IPS-15b (cell line): ENCODE data around the gene LHFPL6.

Source experiments
- H3K27me3 ChIP-seq: one replicate; pipeline ENCODE4 v1.6.1; 2013; ENCODE audit warnings: low read length; ENCODE audit not compliant: control insufficient read depth, insufficient read depth
- H3K36me3 ChIP-seq: one replicate; pipeline ENCODE4 v1.6.1; 2013; ENCODE audit warnings: low read length; ENCODE audit not compliant: control insufficient read depth, insufficient read depth
- H3K4me1 ChIP-seq: one replicate; pipeline ENCODE4 v1.6.1; 2013; ENCODE audit warnings: mild to moderate bottlenecking, low read length; ENCODE audit not compliant: control insufficient read depth, insufficient read depth
- H3K4me3 ChIP-seq: one replicate; pipeline ENCODE4 v1.5.1; 2013; ENCODE audit warnings: low read depth, low read length
- H3K9ac ChIP-seq: one replicate; pipeline ENCODE4 v1.6.1; 2013; ENCODE audit warnings: low read depth, mild to moderate bottlenecking, low read length
- H3K9me3 ChIP-seq: one replicate; pipeline ENCODE4 v1.6.1; 2013; ENCODE audit warnings: mild to moderate bottlenecking, low read length; ENCODE audit not compliant: control insufficient read depth, insufficient read depth

LHFPL6 gene

GRCh38 chr13:39527301-39527700, 75.7 kb downstream of the LHFPL6 start:
- no peaks in the 10 kb centered on the region for H3K27me3 ChIP-seq
- no peak overlapping the region for H3K9ac ChIP-seq
- H3K9me3 ChIP-seq = no peaks in the 10 kb centered on the region
- H3K4me3 ChIP-seq = no peak overlapping the region
- H3K36me3 ChIP-seq = no peaks in the 10 kb centered on the region
- no peaks in the 10 kb centered on the region for H3K4me1 ChIP-seq

GRCh38 chr13:39526499-39526898, 76.5 kb downstream of the LHFPL6 start:
- Histone ChIP-seq H3K9me3 (no peaks in the 10 kb centered on the region), H3K9ac (no peak overlapping the region), H3K36me3 (no peaks in the 10 kb centered on the region), H3K4me3 (no peak overlapping the region), H3K4me1 (no peaks in the 10 kb centered on the region), H3K27me3 (no peaks in the 10 kb centered on the region)

- Histone ChIP-seq H3K4me3 (no peak overlapping the region), H3K9me3 (no peaks in the 10 kb centered on the region), H3K27me3 (no peaks in the 10 kb centered on the region), H3K9ac (no peak overlapping the region), H3K36me3 (no peaks in the 10 kb centered on the region), H3K4me1 (no peaks in the 10 kb centered on the region)
Measured at GRCh38 chr13:39525506-39525905, 77.5 kb downstream of the LHFPL6 start.

- Histone ChIP-seq H3K36me3 (no peaks in the 10 kb centered on the region), H3K9me3 (no peaks in the 10 kb centered on the region), H3K27me3 (no peaks in the 10 kb centered on the region), H3K4me3 (no peak overlapping the region), H3K4me1 (no peaks in the 10 kb centered on the region), H3K9ac (no peak overlapping the region)
Measured at GRCh38 chr13:39524795-39525194, 78.2 kb downstream of the LHFPL6 start.

GRCh38 chr13:39522329-39522728, 80.7 kb downstream of the LHFPL6 start:
- Histone ChIP-seq H3K9me3 (no peaks in the 10 kb centered on the region), H3K4me1 (no peaks in the 10 kb centered on the region), H3K9ac (no peak overlapping the region), H3K4me3 (no peak overlapping the region), H3K36me3 (no peaks in the 10 kb centered on the region), H3K27me3 (no peaks in the 10 kb centered on the region)

- H3K4me3 ChIP-seq = no peak overlapping the region
- H3K4me1 ChIP-seq = no peaks in the 10 kb centered on the region
- no peaks in the 10 kb centered on the region for H3K36me3 ChIP-seq
- H3K9ac ChIP-seq = no peak overlapping the region
- no peaks in the 10 kb centered on the region for H3K9me3 ChIP-seq
- H3K27me3 ChIP-seq = no peaks in the 10 kb centered on the region
Measured at GRCh38 chr13:39521701-39522100, 81.3 kb downstream of the LHFPL6 start.

- Histone ChIP-seq H3K9me3 (no peaks in the 10 kb centered on the region), H3K9ac (no peak overlapping the region), H3K4me3 (no peak overlapping the region), H3K36me3 (no peaks in the 10 kb centered on the region), H3K27me3 (no peaks in the 10 kb centered on the region), H3K4me1 (no peaks in the 10 kb centered on the region)
Measured at GRCh38 chr13:39516096-39516495, 86.9 kb downstream of the LHFPL6 start.

GRCh38 chr13:39515224-39515714, 87.7 kb downstream of the LHFPL6 start:
- Histone ChIP-seq H3K4me1 (peaks cover 2% of the 10 kb centered on the region), H3K9me3 (no peaks in the 10 kb centered on the region), H3K27me3 (no peaks in the 10 kb centered on the region), H3K36me3 (no peaks in the 10 kb centered on the region), H3K9ac (no peak overlapping the region), H3K4me3 (no peak overlapping the region)

GRCh38 chr13:39512687-39513086, 90.3 kb downstream of the LHFPL6 start:
- peaks cover 5% of the 10 kb centered on the region for H3K4me1 ChIP-seq
- no peaks in the 10 kb centered on the region for H3K36me3 ChIP-seq
- no peaks in the 10 kb centered on the region for H3K27me3 ChIP-seq
- no peak overlapping the region for H3K9ac ChIP-seq
- no peak overlapping the region for H3K4me3 ChIP-seq
- H3K9me3 ChIP-seq = no peaks in the 10 kb centered on the region

GRCh38 chr13:39510316-39510695, 92.7 kb downstream of the LHFPL6 start:
- no peaks in the 10 kb centered on the region for H3K36me3 ChIP-seq
- no peaks in the 10 kb centered on the region for H3K9me3 ChIP-seq
- H3K4me3 ChIP-seq = no peak overlapping the region
- H3K27me3 ChIP-seq = no peaks in the 10 kb centered on the region
- no peak overlapping the region for H3K9ac ChIP-seq
- peaks cover 5% of the 10 kb centered on the region for H3K4me1 ChIP-seq

GRCh38 chr13:39509616-39510315, 93.2 kb downstream of the LHFPL6 start:
- H3K36me3 ChIP-seq = no peaks in the 10 kb centered on the region
- H3K4me3 ChIP-seq = no peak overlapping the region
- H3K4me1 ChIP-seq = peaks cover 5% of the 10 kb centered on the region
- H3K27me3 ChIP-seq = no peaks in the 10 kb centered on the region
- no peaks in the 10 kb centered on the region for H3K9me3 ChIP-seq
- H3K9ac ChIP-seq = no peak overlapping the region

GRCh38 chr13:39506559-39507390, 96.2 kb downstream of the LHFPL6 start:
- Histone ChIP-seq H3K36me3 (no peaks in the 10 kb centered on the region), H3K9me3 (no peaks in the 10 kb centered on the region), H3K9ac (no peak overlapping the region), H3K27me3 (no peaks in the 10 kb centered on the region), H3K4me1 (peaks cover 5% of the 10 kb centered on the region), H3K4me3 (no peak overlapping the region)
